RWPE2 (cell line): ENCODE results near the gene TBX15.

Source experiments
- ATAC-seq: fragments of 200-7000 bp; cut with Tn5 transposase; 3 replicates; pipeline ENCODE4 v1.9.1; 2021; ENCODE audit warnings: low read depth
- DNase-seq: peaks from one replicate; pipeline ENCODE4 v3.0.0-alpha.2; 2020; ENCODE audit warnings: low spot score
- H3K27ac ChIP-seq: fragments of 450-650 bp; 2 replicates; pipeline ENCODE4 v1.5.1; 2017; ENCODE audit warnings: mild to moderate bottlenecking; ENCODE audit not compliant: poor library complexity, severe bottlenecking
- H3K27me3 ChIP-seq: fragments of 250-450 bp; sonication (Bioruptor Pico); 2 replicates; pipeline ENCODE4 v1.5.1; 2021; ENCODE audit warnings: mild to moderate bottlenecking, moderate library complexity; ENCODE audit not compliant: insufficient read depth, poor library complexity, severe bottlenecking
- H3K36me3 ChIP-seq: fragments of 250-450 bp; sonication (Bioruptor Pico); 2 replicates; pipeline ENCODE4 v1.5.1; 2020; ENCODE audit warnings: low read depth, mild to moderate bottlenecking, moderate library complexity
- H3K4me1 ChIP-seq: fragments of 250-450 bp; sonication (Bioruptor Pico); 2 replicates; pipeline ENCODE4 v1.5.1; 2021; ENCODE audit warnings: mild to moderate bottlenecking, moderate library complexity; ENCODE audit not compliant: insufficient read depth, poor library complexity, severe bottlenecking
- H3K4me3 ChIP-seq: fragments of 250-450 bp; sonication (Bioruptor Pico); 2 replicates; pipeline ENCODE4 v1.5.1; 2021; ENCODE audit warnings: mild to moderate bottlenecking, moderate library complexity; ENCODE audit not compliant: severe bottlenecking
- H3K9me3 ChIP-seq: fragments of 250-450 bp; sonication (Bioruptor Pico); 2 replicates; pipeline ENCODE4 v1.5.1; 2021; ENCODE audit warnings: mild to moderate bottlenecking, moderate library complexity; ENCODE audit not compliant: severe bottlenecking
- TF ChIP-seq, protein P1 (sequence below): fragments of 450-650 bp; IDR thresholded peaks from one replicate; pipeline ENCODE4 v1.5.1; 2017; ENCODE audit warnings: mild to moderate bottlenecking, moderate library complexity; ENCODE audit not compliant: poor library complexity, severe bottlenecking

TBX15 gene

DNA sequence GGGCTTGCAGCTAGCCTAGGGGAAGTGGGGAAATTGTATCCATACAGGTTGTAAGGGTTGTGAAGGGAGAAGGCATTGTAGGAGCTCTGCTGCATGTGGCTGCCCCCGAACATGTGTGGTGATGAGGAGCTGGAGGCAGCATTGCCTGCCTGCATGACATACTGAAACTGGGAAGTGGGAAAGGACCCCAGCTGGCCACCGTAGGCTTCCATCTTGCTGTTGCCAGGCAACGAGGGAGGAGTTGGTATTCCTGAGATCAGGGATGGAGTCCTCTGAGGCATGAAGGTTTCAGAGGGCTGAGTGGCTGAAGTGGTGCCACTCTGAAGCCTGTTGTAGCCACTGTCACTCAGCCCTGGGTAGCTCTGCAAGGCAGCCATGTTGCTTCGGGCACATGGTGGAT is 103.2 kb downstream of the TBX15 start:
- H3K27me3 ChIP-seq: peaks cover 10% of the 10 kb centered on the region
- no peak overlapping the region for H3K27ac ChIP-seq
- DNase-seq: no peak
- H3K36me3 ChIP-seq: no peaks in the 10 kb centered on the region
- no peaks in the 10 kb centered on the region for H3K9me3 ChIP-seq
- no peak overlapping the region for H3K4me3 ChIP-seq
- TF ChIP-seq, protein P1, sequence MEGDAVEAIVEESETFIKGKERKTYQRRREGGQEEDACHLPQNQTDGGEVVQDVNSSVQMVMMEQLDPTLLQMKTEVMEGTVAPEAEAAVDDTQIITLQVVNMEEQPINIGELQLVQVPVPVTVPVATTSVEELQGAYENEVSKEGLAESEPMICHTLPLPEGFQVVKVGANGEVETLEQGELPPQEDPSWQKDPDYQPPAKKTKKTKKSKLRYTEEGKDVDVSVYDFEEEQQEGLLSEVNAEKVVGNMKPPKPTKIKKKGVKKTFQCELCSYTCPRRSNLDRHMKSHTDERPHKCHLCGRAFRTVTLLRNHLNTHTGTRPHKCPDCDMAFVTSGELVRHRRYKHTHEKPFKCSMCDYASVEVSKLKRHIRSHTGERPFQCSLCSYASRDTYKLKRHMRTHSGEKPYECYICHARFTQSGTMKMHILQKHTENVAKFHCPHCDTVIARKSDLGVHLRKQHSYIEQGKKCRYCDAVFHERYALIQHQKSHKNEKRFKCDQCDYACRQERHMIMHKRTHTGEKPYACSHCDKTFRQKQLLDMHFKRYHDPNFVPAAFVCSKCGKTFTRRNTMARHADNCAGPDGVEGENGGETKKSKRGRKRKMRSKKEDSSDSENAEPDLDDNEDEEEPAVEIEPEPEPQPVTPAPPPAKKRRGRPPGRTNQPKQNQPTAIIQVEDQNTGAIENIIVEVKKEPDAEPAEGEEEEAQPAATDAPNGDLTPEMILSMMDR: no peak
- ATAC-seq: no peak
- no peaks in the 10 kb centered on the region for H3K4me1 ChIP-seq

DNA sequence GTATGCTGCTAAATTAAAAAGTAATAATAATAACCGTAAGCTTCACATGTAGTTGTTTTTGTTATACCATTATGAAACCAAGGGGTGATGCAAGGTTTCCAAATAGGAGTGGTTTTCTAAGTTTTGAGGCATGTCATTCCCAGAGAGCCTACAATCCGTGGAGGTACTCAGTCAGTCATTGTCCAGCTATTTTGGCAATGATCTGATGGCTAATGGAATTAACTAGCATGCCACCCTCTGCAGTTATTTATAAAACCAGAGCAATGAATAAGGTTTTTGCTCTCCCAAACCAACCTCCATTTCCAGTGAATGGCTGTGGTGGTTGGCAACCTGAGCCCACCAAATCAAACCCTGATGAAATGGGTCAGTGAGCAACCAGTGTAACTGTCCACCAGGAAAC is 106.4 kb downstream of the TBX15 start:
- DNase-seq (no peak), ATAC-seq (no peak)
- TF ChIP-seq, protein P1: no peak

DNA sequence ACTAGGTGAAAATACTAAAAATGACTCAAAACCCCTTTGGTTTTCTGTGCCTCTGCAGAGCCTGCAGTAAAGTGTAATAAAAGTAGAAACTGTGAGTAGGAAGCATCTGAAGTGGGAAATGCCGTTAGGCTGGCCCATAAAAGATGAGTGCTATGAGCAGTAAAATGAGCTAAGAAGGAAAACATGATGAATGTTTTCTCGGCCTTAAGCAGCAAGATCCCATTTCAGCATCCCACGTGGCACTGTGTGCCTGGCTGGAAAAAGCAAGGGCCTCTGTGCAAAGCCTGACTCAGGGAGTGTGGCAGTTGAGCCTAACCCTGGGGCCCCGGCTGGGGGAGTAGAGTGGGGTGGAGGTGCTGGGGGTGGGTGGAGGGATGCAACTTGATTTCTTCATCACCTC is 109.5 kb downstream of the TBX15 start:
- ATAC-seq: no peak
- DNase-seq: no peak
- Histone ChIP-seq H3K27me3 (peaks cover 10% of the 10 kb centered on the region), H3K4me3 (no peak overlapping the region), H3K4me1 (no peaks in the 10 kb centered on the region), H3K9me3 (no peaks in the 10 kb centered on the region), H3K36me3 (no peaks in the 10 kb centered on the region), H3K27ac (no peak overlapping the region)
- TF ChIP-seq, protein P1: no peak

More for the DNA sequence above, 106.4 kb downstream of the TBX15 start:
- H3K27me3 ChIP-seq: peaks cover 10% of the 10 kb centered on the region
- no peak overlapping the region for H3K4me3 ChIP-seq
- no peak overlapping the region for H3K27ac ChIP-seq
- no peaks in the 10 kb centered on the region for H3K9me3 ChIP-seq
- H3K4me1 ChIP-seq: no peaks in the 10 kb centered on the region
- no peaks in the 10 kb centered on the region for H3K36me3 ChIP-seq

DNA sequence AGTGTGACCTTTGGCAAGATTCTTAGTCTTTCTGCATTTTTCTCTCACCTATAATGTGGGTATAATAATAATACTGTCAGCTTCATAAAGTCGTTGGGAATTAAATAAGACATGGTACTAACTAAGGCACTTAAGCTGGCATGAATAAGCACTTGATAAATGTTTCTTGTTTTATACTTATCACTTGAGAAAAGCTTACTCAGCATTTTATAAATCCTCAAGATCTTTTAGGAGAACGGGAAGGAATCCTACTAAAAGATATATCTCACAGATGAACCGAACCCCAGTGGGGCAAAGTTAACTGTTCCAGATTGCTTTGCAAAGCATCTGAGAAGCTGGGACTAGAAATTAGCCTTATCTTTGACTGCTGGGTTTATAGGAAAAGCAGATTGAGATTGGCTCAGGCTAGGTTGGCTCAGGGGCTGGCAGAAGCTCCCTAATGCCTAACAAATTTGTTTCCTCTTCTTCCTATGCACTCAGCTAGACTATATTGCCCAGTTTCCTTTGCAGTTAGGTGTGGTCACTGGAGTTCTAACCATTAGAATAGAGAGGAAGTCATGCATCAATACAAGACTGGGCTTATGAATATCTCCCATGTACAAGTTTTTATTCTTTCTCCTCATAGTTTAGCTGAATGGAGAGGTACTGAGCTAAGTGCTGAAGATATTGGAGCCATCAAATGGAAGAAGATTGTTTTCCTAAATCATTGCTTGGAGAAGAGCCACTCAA is 110.3 kb downstream of the TBX15 start:
- no peaks in the 10 kb centered on the region for H3K4me1 ChIP-seq
- no peaks in the 10 kb centered on the region for H3K9me3 ChIP-seq
- no peak for DNase-seq
- no peak overlapping the region for H3K4me3 ChIP-seq
- H3K27me3 ChIP-seq: peaks cover 10% of the 10 kb centered on the region
- TF ChIP-seq, protein P1: no peak
- no peak overlapping the region for H3K27ac ChIP-seq
- H3K36me3 ChIP-seq: no peaks in the 10 kb centered on the region
- no peak for ATAC-seq

DNA sequence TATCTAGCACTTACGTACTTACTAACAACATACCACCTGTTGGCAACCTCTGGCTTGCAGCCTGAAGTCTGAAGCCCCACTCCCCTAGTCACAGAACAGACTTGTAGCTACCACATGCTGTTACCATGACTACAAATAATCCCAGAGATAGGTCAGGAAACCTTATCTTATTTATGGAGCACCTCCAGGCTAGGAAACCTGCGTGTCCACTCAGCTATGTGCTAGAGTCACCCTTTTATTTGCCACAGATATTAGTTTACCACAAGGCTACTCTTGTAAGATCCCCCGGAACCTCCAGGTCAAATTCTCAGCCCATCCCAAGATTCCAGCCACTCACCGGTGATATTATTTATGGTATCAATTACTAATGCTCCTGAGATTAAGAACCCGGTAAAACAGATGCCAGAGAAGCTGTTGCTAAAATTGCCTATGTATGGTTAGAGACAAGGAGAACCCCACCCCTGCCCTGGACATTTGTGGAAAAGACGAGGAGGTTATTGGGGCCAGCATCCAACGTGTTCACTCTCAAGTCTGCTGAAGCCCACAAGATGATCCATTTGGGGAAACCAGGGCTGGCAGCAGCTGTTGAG is 116.5 kb downstream of the TBX15 start:
- ATAC-seq (no peak), DNase-seq (no peak)
- TF ChIP-seq, protein P1: no peak
- no peaks in the 10 kb centered on the region for H3K4me1 ChIP-seq
- no peaks in the 10 kb centered on the region for H3K36me3 ChIP-seq
- H3K9me3 ChIP-seq: no peaks in the 10 kb centered on the region
- H3K27ac ChIP-seq: no peak overlapping the region
- no peak overlapping the region for H3K4me3 ChIP-seq
- H3K27me3 ChIP-seq: peaks cover 2% of the 10 kb centered on the region
